HepG2 (cell line): ENCODE results near the gene ENPP1. TPM values are rescaled to one million over a fixed set of nuclear protein-coding genes. Genes with fewer than 3 reads are reported as not detected.

ENCODE experiments used
- ATF6 ChIP-seq: sonication (generic); formaldehyde crosslinking; conservative IDR thresholded peaks from 2 replicates; pipeline ENCODE4 v1.4.0; 2020; ENCODE audit warnings: missing genetic modification reagents
- CBX1 ChIP-seq: IDR thresholded peaks from one replicate; pipeline ENCODE4 v1.6.1; 2016; ENCODE audit warnings: antibody characterized with exemption, low read depth
- DMTF1 ChIP-seq: sonication (generic); formaldehyde crosslinking; IDR thresholded peaks from 2 replicates; pipeline ENCODE4 v1.4.0; 2020; ENCODE audit warnings: mild to moderate bottlenecking, missing genetic modification reagents
- ETV5 ChIP-seq: IDR thresholded peaks from 2 replicates; pipeline ENCODE4 v1.6.1; 2018; ENCODE audit warnings: missing biosample characterization, missing genetic modification reagents, inconsistent platforms, borderline replicate concordance
- ETV6 ChIP-seq: sonication (generic); formaldehyde crosslinking; conservative IDR thresholded peaks from 2 replicates; pipeline ENCODE4 v1.4.0; 2020; ENCODE audit warnings: missing genetic modification reagents
- FOXJ3 ChIP-seq: sonication (generic); formaldehyde crosslinking; IDR thresholded peaks from 2 replicates; pipeline ENCODE4 v1.4.0; 2020; ENCODE audit warnings: missing genetic modification reagents, mild to moderate bottlenecking, borderline replicate concordance
- HES4 ChIP-seq: sonication (generic); formaldehyde crosslinking; IDR thresholded peaks from 2 replicates; pipeline ENCODE4 v1.9.0; 2021; ENCODE audit warnings: mild to moderate bottlenecking, missing genetic modification reagents, borderline replicate concordance
- MAZ ChIP-seq, 2 experiments: sonication (generic) in 1 of 2; formaldehyde crosslinking in 1 of 2; IDR thresholded peaks; 2 replicates each; pipeline versions ENCODE4 v1.5.0 to v1.6.1; 2012 to 2020; ENCODE audit warnings: low read depth in 2 of 2, mild to moderate bottlenecking in 2 of 2, borderline replicate concordance in 1 of 2, improper control_type of control experiment in 1 of 2, low read length in 1 of 2, missing genetic modification reagents in 1 of 2, moderate library complexity in 1 of 2
- NONO ChIP-seq, 2 experiments: fragments of 450-650 bp in 1 of 2; sonication (generic) in 1 of 2; formaldehyde crosslinking in 1 of 2; IDR thresholded peaks in 1 of 2; conservative IDR thresholded peaks in 1 of 2; 2 replicates each; pipeline versions ENCODE4 v1.6.1 to v1.8.0; 2017 to 2022; ENCODE audit warnings: mild to moderate bottlenecking in 1 of 2, missing genetic modification reagents in 1 of 2, moderate library complexity in 1 of 2
- PHF20 ChIP-seq: sonication (generic); formaldehyde crosslinking; IDR thresholded peaks from 2 replicates; pipeline ENCODE4 v1.5.0; 2020; ENCODE audit warnings: mild to moderate bottlenecking, missing genetic modification reagents
- SETDB1 ChIP-seq: sonication (generic); formaldehyde crosslinking; IDR thresholded peaks from 2 replicates; pipeline ENCODE4 v1.5.1; 2020; ENCODE audit warnings: missing genetic modification reagents, mild to moderate bottlenecking, borderline replicate concordance
- SP140L ChIP-seq: sonication (generic); formaldehyde crosslinking; IDR thresholded peaks from 2 replicates; pipeline ENCODE4 v1.4.0; 2020; ENCODE audit warnings: missing genetic modification reagents, borderline replicate concordance
- TFAP4 ChIP-seq: sonication (generic); IDR thresholded peaks from 2 replicates; pipeline ENCODE4 v1.6.1; 2016; ENCODE audit warnings: low read depth, borderline replicate concordance
- TRAFD1 ChIP-seq: sonication (generic); formaldehyde crosslinking; IDR thresholded peaks from 2 replicates; pipeline ENCODE4 v1.5.1; 2020; ENCODE audit warnings: missing genetic modification reagents, mild to moderate bottlenecking, borderline replicate concordance
- ZFP36L2 ChIP-seq: sonication (generic); formaldehyde crosslinking; IDR thresholded peaks from 2 replicates; pipeline ENCODE4 v1.4.0; 2020; ENCODE audit warnings: missing genetic modification reagents
- ZMAT3 ChIP-seq: sonication (generic); formaldehyde crosslinking; conservative IDR thresholded peaks from 2 replicates; pipeline ENCODE4 v1.7.0; 2021; ENCODE audit warnings: missing genetic modification reagents
- ZNF430 ChIP-seq: sonication (generic); formaldehyde crosslinking; IDR thresholded peaks from 2 replicates; pipeline ENCODE4 v1.9.0; 2021; ENCODE audit warnings: mild to moderate bottlenecking, missing genetic modification reagents
- ZNF484 ChIP-seq: sonication (generic); formaldehyde crosslinking; IDR thresholded peaks from 2 replicates; pipeline ENCODE4 v1.5.1; 2020; ENCODE audit warnings: mild to moderate bottlenecking, low read depth, missing genetic modification reagents, borderline replicate concordance
- ZNF619 ChIP-seq: sonication (generic); formaldehyde crosslinking; IDR thresholded peaks from 2 replicates; pipeline ENCODE4 v1.4.0; 2020; ENCODE audit warnings: mild to moderate bottlenecking, missing genetic modification reagents
- ZNF773 ChIP-seq: sonication (generic); formaldehyde crosslinking; IDR thresholded peaks from 2 replicates; pipeline ENCODE4 v1.4.0; 2020; ENCODE audit warnings: missing genetic modification reagents, borderline replicate concordance
- polyA plus RNA-seq, 8 experiments: library from polyadenylated mRNA; depleted of rRNA in 3 of 8; stranded (reverse) in 7 of 8; unstranded in 1 of 8; fragments of >200 nt; fragmentation: Illumina TruSeq in 4 of 8; extraction: Trizol in 4 of 8; gene quantifications; 2 replicates each; pipeline versions ENCODE4 v1.2.1 to v1.2.3, GENCODE V29; 2011 to 2016; ENCODE audit warnings: low read depth in 4 of 8, missing spikeins in 1 of 8, mixed read lengths in 1 of 8; ENCODE audit not compliant: insufficient read depth in 1 of 8
- total RNA-seq, 5 experiments: library from RNA; depleted of rRNA; stranded (reverse); fragments of >200 nt; fragmentation: Illumina TruSeq; extraction: Trizol; gene quantifications; 2 replicates each; pipeline ENCODE4 v1.2.3, GENCODE V29; 2016; ENCODE audit warnings: low read depth in 1 of 5

Gene ENPP1
- total and polyA plus RNA-seq, 2 of the 13 experiments (the other 11 are each of a cell fraction or from before 2014, with no cell fraction given) = 56.5 to 160 TPM

GRCh38 chr6:131937703-131938631, 130.1 kb downstream of the ENPP1 start (continued):
- TF ChIP-seq FOXJ3 (CRISPR knock-in tag) (peak; percentile 92; the same call in 1 of the 2 replicates), ZNF430 (CRISPR knock-in tag) (peak; percentile 70; the same call in 1 of the 2 replicates), ZFP36L2 (CRISPR knock-in tag) (0 out of 2 replicates have a peak, but pooled peaks have one; percentile 26), CBX1 (peak; percentile 88), TFAP4 (no peak), ETV5 (CRISPR knock-in tag) (peak; percentile 100), ZNF619 (CRISPR knock-in tag) (no peak), MAZ (IDR thresholded peaks at IDR 0.05; ENCODE audit: borderline replicate concordance, low read depth, low read length) (peak; percentile 65), MAZ (CRISPR knock-in tag; IDR thresholded peaks at IDR 0.05; ENCODE audit: low read depth) (peak; percentile 58; the same call in 1 of the 2 replicates), SETDB1 (CRISPR knock-in tag) (no peak), ZNF484 (CRISPR knock-in tag) (no peak), ATF6 (CRISPR knock-in tag) (peak; percentile 54; the same call in 1 of the 2 replicates), DMTF1 (CRISPR knock-in tag) (no peak), ETV6 (CRISPR knock-in tag) (peak; percentile 28; the same call in 1 of the 2 replicates), ZMAT3 (CRISPR knock-in tag) (peak; percentile 78; the same call in 1 of the 2 replicates), ZNF773 (CRISPR knock-in tag) (no peak), NONO (IDR thresholded peaks at IDR 0.05) (no peak), NONO (CRISPR knock-in tag; conservative IDR thresholded peaks at IDR 0.05) (peak; percentile 90), HES4 (CRISPR knock-in tag) (no peak), TRAFD1 (CRISPR knock-in tag) (peak; percentile 41; the same call in 1 of the 2 replicates), PHF20 (CRISPR knock-in tag) (no peak), SP140L (CRISPR knock-in tag) (0 out of 2 replicates have a peak, but pooled peaks have one; percentile 90)
